Urinary bladder (tissue), 4 donors: ENCODE data around the gene C6orf89. TPM values are rescaled to one million over a fixed set of nuclear protein-coding genes. Genes with fewer than 3 reads are reported as not detected.
"Not testable (repeated sequence)": the region's sequence is repeated elsewhere in the genome, so short reads cannot be mapped to it uniquely, and the experiment has no call there.

ENCODE experiments used
- DNase-seq: peaks from one replicate; pipeline ENCODE4 v3.0.0-alpha.2; 2015; ENCODE audit errors: extremely low spot score
- H3K27ac ChIP-seq: one replicate; pipeline ENCODE4 v1.5.1; 2013; ENCODE audit warnings: low read depth, mild to moderate bottlenecking, moderate library complexity
- H3K36me3 ChIP-seq: one replicate; pipeline ENCODE4 v1.6.1; 2013; ENCODE audit warnings: mild to moderate bottlenecking, moderate library complexity; ENCODE audit not compliant: insufficient read depth
- H3K4me1 ChIP-seq: one replicate; pipeline ENCODE4 v1.6.1; 2013; ENCODE audit warnings: mild to moderate bottlenecking, moderate library complexity; ENCODE audit not compliant: insufficient read depth
- H3K4me3 ChIP-seq: one replicate; pipeline ENCODE4 v1.5.1; 2013; ENCODE audit warnings: low read depth, low read length
- WGBS: extraction: QIAGEN DNeasy Blood & Tissue Kit; methylation state at CpG from one replicate; pipeline ENCODE4 v1.1.7; 2013; 5-methylcytosine and 5-hydroxymethylcytosine counted together
- polyA plus RNA-seq: library from polyadenylated mRNA; stranded (reverse); fragments of 200-250 nt; gene quantifications from one replicate; pipeline ENCODE4 v1.2.3, GENCODE V29; 2013
- total RNA-seq: library from RNA; depleted of rRNA; stranded (reverse); fragments of >200 nt; gene quantifications from one replicate; pipeline ENCODE4 v1.2.3, GENCODE V29; 2014
- donor health status: healthy with polysubstance abuse.
- donor health status: healthy.

The C6orf89 gene
- total and polyA plus RNA-seq, 2 donors, result 41.3 to 42.2 TPM

GRCh38 chr6:36945301-36945700 lies 59.5 kb downstream of the C6orf89 start:
- Histone ChIP-seq H3K36me3 (no peaks in the 10 kb centered on the region), H3K4me3 (no peak overlapping the region), H3K4me1 (no peaks in the 10 kb centered on the region), H3K27ac (no peak overlapping the region)
- no peak for DNase-seq
- 85% methylated on average over 4 of the region's 4 CpGs for WGBS

GRCh38 chr6:36946526-36946925 lies 60.8 kb downstream of the C6orf89 start:
- H3K4me1 ChIP-seq, result no peaks in the 10 kb centered on the region
- 88% methylated on average over 4 of the region's 4 CpGs for WGBS
- H3K36me3 ChIP-seq, result no peaks in the 10 kb centered on the region
- no peak overlapping the region for H3K4me3 ChIP-seq
- no peak for DNase-seq
- H3K27ac ChIP-seq, result no peak overlapping the region

GRCh38 chr6:36947570-36948351 lies 62.0 kb downstream of the C6orf89 start:
- no peaks in the 10 kb centered on the region for H3K4me1 ChIP-seq
- H3K27ac ChIP-seq, result no peak overlapping the region
- H3K36me3 ChIP-seq, result no peaks in the 10 kb centered on the region
- DNase-seq, result no peak
- no peak overlapping the region for H3K4me3 ChIP-seq
- 71% methylated on average over 12 of the region's 12 CpGs for WGBS

GRCh38 chr6:36949076-36949475 lies 63.3 kb downstream of the C6orf89 start:
- 91% methylated on average over 9 of the region's 9 CpGs for WGBS
- H3K4me3 ChIP-seq, H3K4me1 ChIP-seq, DNase-seq, H3K27ac ChIP-seq, H3K36me3 ChIP-seq: not testable (repeated sequence)

GRCh38 chr6:36949636-36950035 lies 63.9 kb downstream of the C6orf89 start:
- Histone ChIP-seq H3K4me1 (no peaks in the 10 kb centered on the region), H3K36me3 (no peaks in the 10 kb centered on the region), H3K27ac (no peak overlapping the region), H3K4me3 (no peak overlapping the region)
- no peak for DNase-seq
- WGBS, result 89% methylated on average over 3 of the region's 3 CpGs

GRCh38 chr6:36953931-36954261 lies 68.1 kb downstream of the C6orf89 start:
- Histone ChIP-seq H3K4me3 (no peak overlapping the region), H3K36me3 (no peaks in the 10 kb centered on the region), H3K27ac (no peak overlapping the region), H3K4me1 (no peaks in the 10 kb centered on the region)
- 96% methylated on average over 1 of the region's 1 CpG for WGBS
- no peak for DNase-seq

- Histone ChIP-seq H3K36me3 (no peaks in the 10 kb centered on the region), H3K4me1 (no peaks in the 10 kb centered on the region), H3K4me3 (no peak within 1 kb of the TSS), H3K27ac (no peak within 1 kb of the TSS)
- WGBS, result 62% methylated on average over 14 of the region's 14 CpGs
- no peak for DNase-seq
Observed at GRCh38 chr6:36954262-36954931, 68.6 kb downstream of the C6orf89 start, which contains the start of gene PI16. TSS of gene PI16 (plus strand) at chr6:36954738. CDS start at chr6:36954761, 23 bp downstream.

GRCh38 chr6:36955136-36955535 lies 69.4 kb downstream of the C6orf89 start:
- Histone ChIP-seq H3K4me3 (no peak overlapping the region), H3K36me3 (no peaks in the 10 kb centered on the region)
- DNase-seq, result no peak

GRCh38 chr6:36955671-36956445 lies 70.1 kb downstream of the C6orf89 start:
- no peaks in the 10 kb centered on the region for H3K36me3 ChIP-seq
- H3K27ac ChIP-seq, result no peak overlapping the region
- DNase-seq, result no peak
- WGBS, result 65% methylated on average over 9 of the region's 9 CpGs
- no peaks in the 10 kb centered on the region for H3K4me1 ChIP-seq
- H3K4me3 ChIP-seq, result no peak overlapping the region

More at GRCh38 chr6:36955136-36955535, 69.4 kb downstream of the C6orf89 start:
- 56% methylated on average over 6 of the region's 6 CpGs for WGBS
- H3K4me1 ChIP-seq, result no peaks in the 10 kb centered on the region
- H3K27ac ChIP-seq, result no peak overlapping the region

GRCh38 chr6:36956446-36956820 lies 70.7 kb downstream of the C6orf89 start:
- H3K27ac ChIP-seq, result no peak overlapping the region
- H3K4me3 ChIP-seq, result no peak overlapping the region
- no peaks in the 10 kb centered on the region for H3K4me1 ChIP-seq
- H3K36me3 ChIP-seq, result no peaks in the 10 kb centered on the region
- no peak for DNase-seq

- no peak overlapping the region for H3K4me3 ChIP-seq
- H3K4me1 ChIP-seq, result no peaks in the 10 kb centered on the region
- DNase-seq, result no peak
- H3K36me3 ChIP-seq, result no peaks in the 10 kb centered on the region
- WGBS, result 79% methylated on average over 9 of the region's 9 CpGs
- H3K27ac ChIP-seq, result no peak overlapping the region
Observed at GRCh38 chr6:36957773-36958271, 72.1 kb downstream of the C6orf89 start.

- H3K36me3 ChIP-seq, result no peaks in the 10 kb centered on the region
- H3K4me1 ChIP-seq, result no peaks in the 10 kb centered on the region
- DNase-seq, result no peak
- no peak overlapping the region for H3K27ac ChIP-seq
- no peak overlapping the region for H3K4me3 ChIP-seq
- WGBS, result 86% methylated on average over 44 of the region's 44 CpGs
Observed at GRCh38 chr6:36958775-36959554, 73.2 kb downstream of the C6orf89 start.
